Glomerular endothelial cell (primary cell): ENCODE measurements around the gene CFHR3. TPM values are rescaled to one million over a fixed set of nuclear protein-coding genes. Genes with fewer than 3 reads are reported as not detected.

Source experiments
- total RNA-seq: library from RNA; depleted of rRNA; stranded (reverse); fragments of >200 nt; gene quantifications from 2 replicates; pipeline ENCODE4 v1.2.3, GENCODE V29; 2015

The CFHR3 gene
- total RNA-seq, 1 donor from 2014 or later = not detected

Other genes starting within 250 kb of the CFHR3 start
- gene KCNT2, start 166.4 kb upstream of the CFHR3 start, total RNA-seq = 0.05 and 0.41 TPM in 2 replicates
- gene CFH, start 122.8 kb upstream of the CFHR3 start, total RNA-seq = 1.5 and 14.0 TPM in 2 replicates
- not detected in 2 replicates for gene CFHR1, start 44.9 kb downstream of the CFHR3 start, total RNA-seq
- not detected in 2 replicates for gene CFHR4, start 113.2 kb downstream of the CFHR3 start, total RNA-seq
- not detected in 2 replicates for gene CFHR2, start 168.9 kb downstream of the CFHR3 start, total RNA-seq
- gene CFHR5, start 202.7 kb downstream of the CFHR3 start, total RNA-seq = not detected in 2 replicates